HCT116 (cell line): ENCODE results near the gene BICDL2. TPM values are rescaled to one million over a fixed set of nuclear protein-coding genes. Genes with fewer than 3 reads are reported as not detected.

Experiments used
- ATAC-seq: fragments of 200-7000 bp; cut with Tn5 transposase; 2 replicates; pipeline ENCODE4 v1.9.1; 2020; ENCODE audit warnings: mild to moderate bottlenecking, moderate library complexity
- BruUV-seq: library from RNA; stranded (reverse); fragments of 400-500 nt; replicated peaks from 2 replicates; lab custom pipeline; 2021; lab: Mats Ljungman, UMichigan
- CTCF ChIA-PET: fragments of 300-600 bp; sonication (Branson Sonifier 250); formaldehyde crosslinking; loops from one replicate; lab custom pipeline; 2021; ENCODE audit warnings: antibody characterized with exemption; lab: Charles Lee
- POLR2A ChIA-PET: fragments of 300-600, 350-600 bp; sonication (Branson Sonifier 250); formaldehyde crosslinking; loops from one replicate; lab custom pipeline; 2021; ENCODE audit warnings: antibody characterized with exemption; lab: Charles Lee
- RAD21 ChIA-PET, 2 experiments: fragments of 300-600 bp; sonication (Branson Sonifier 250); formaldehyde crosslinking; loops; one replicate each; lab custom pipeline; 2023; ENCODE audit warnings: low total read pairs in 2 of 2; ENCODE audit not compliant: uncharacterized antibody in 2 of 2, unreplicated experiment in 2 of 2, low non-redundant PET in 1 of 2; lab: Charles Lee
- DNase-seq: peaks from one replicate; pipeline ENCODE4 v3.0.0-alpha.2; 2010; ENCODE audit warnings: low read depth, low spot score
- H2AFZ ChIP-seq: fragments of 200-600 bp; shearing (Covaris generic), sonication (generic); 2 replicates; pipeline ENCODE4 v1.6.1; 2017; ENCODE audit warnings: low read depth, mixed run types, mixed read lengths, antibody characterized with exemption, low read length; ENCODE audit not compliant: poor library complexity, severe bottlenecking
- H3K27ac ChIP-seq: 2 replicates; pipeline ENCODE4 v1.5.1; 2012; ENCODE audit warnings: low read depth, low read length
- H3K27me3 ChIP-seq: fragments of 200-600 bp; sonication (generic); 2 replicates; pipeline ENCODE4 v1.6.1; 2016; ENCODE audit warnings: mixed run types, low read length, mixed read lengths; ENCODE audit not compliant: insufficient read depth
- H3K36me3 ChIP-seq, 2 experiments: fragments of 200-500 bp in 1 of 2; fragments of 200-600 bp in 1 of 2; sonication (Bioruptor generic) in 1 of 2; sonication (generic) in 1 of 2; 2 replicates each; pipeline versions ENCODE4 v1.5.1 to v1.6.1; 2014 to 2016; ENCODE audit warnings: low read length in 2 of 2, inconsistent platforms in 1 of 2, mixed read lengths in 1 of 2, mixed run types in 1 of 2; ENCODE audit not compliant: insufficient read depth in 2 of 2, control insufficient read depth in 1 of 2
- H3K4me1 ChIP-seq, 2 experiments: fragments of 200-600 bp in 1 of 2; sonication (generic) in 1 of 2; 2 replicates each; pipeline versions ENCODE4 v1.5.1 to v1.6.1; 2012 to 2017; ENCODE audit warnings: low read length in 2 of 2, inconsistent platforms in 1 of 2, mild to moderate bottlenecking in 1 of 2, mixed read lengths in 1 of 2, mixed run types in 1 of 2, moderate library complexity in 1 of 2; ENCODE audit not compliant: insufficient read depth in 2 of 2, control insufficient read depth in 1 of 2
- H3K4me2 ChIP-seq: fragments of 200-600 bp; sonication (generic); 2 replicates; pipeline ENCODE4 v1.6.1; 2017; ENCODE audit warnings: mixed run types, low read length, mixed read lengths
- H3K4me3 ChIP-seq, 2 experiments: fragments of 200-600 bp in 1 of 2; sonication (generic) in 1 of 2; replicated peaks in 1 of 2; 2 replicates each; pipeline ENCODE4 v1.5.1; 2011 to 2016; ENCODE audit warnings: low read length in 2 of 2, control low read depth in 1 of 2, low read depth in 1 of 2, mild to moderate bottlenecking in 1 of 2, mixed read lengths in 1 of 2, mixed run types in 1 of 2
- H3K79me2 ChIP-seq: fragments of 200-600 bp; sonication (generic); 2 replicates; pipeline ENCODE4 v1.6.1; 2017; ENCODE audit warnings: mild to moderate bottlenecking, mixed run types, low read length, moderate library complexity, mixed read lengths; ENCODE audit not compliant: insufficient read depth
- H3K9ac ChIP-seq: fragments of 200-600 bp; sonication (generic); 2 replicates; pipeline ENCODE4 v1.6.1; 2016; ENCODE audit warnings: low read length, mixed read lengths
- H3K9me2 ChIP-seq: fragments of 200-600 bp; sonication (generic), shearing (Covaris generic); 2 replicates; pipeline ENCODE4 v1.6.1; 2017; ENCODE audit warnings: mixed run types, mild to moderate bottlenecking, moderate library complexity; ENCODE audit not compliant: insufficient read depth
- H3K9me3 ChIP-seq, 2 experiments: fragments of 200-500 bp in 1 of 2; fragments of 200-600 bp in 1 of 2; sonication (Bioruptor generic) in 1 of 2; sonication (generic) in 1 of 2; 2 replicates each; pipeline ENCODE4 v1.6.1; 2014 to 2017; ENCODE audit warnings: low read length in 2 of 2, mixed read lengths in 2 of 2, inconsistent platforms in 1 of 2, low read depth in 1 of 2, mild to moderate bottlenecking in 1 of 2, mixed run types in 1 of 2, moderate library complexity in 1 of 2; ENCODE audit not compliant: control insufficient read depth in 1 of 2, insufficient read depth in 1 of 2
- H4K20me1 ChIP-seq: fragments of 200-600 bp; sonication (generic), shearing (Covaris generic); 2 replicates; pipeline ENCODE4 v1.6.1; 2017; ENCODE audit warnings: mixed run types, mild to moderate bottlenecking, moderate library complexity; ENCODE audit not compliant: insufficient read depth
- CBX3 ChIP-seq: IDR thresholded peaks from 2 replicates; pipeline ENCODE4 v1.6.1; 2012; ENCODE audit warnings: low read depth
- EGR1 ChIP-seq: IDR thresholded peaks from 2 replicates; pipeline ENCODE4 v1.6.1; 2012; ENCODE audit warnings: low read depth
- EZH2phosphoT487 ChIP-seq: fragments of 200-600 bp; IDR thresholded peaks from 2 replicates; pipeline ENCODE4 v1.6.1; 2018; ENCODE audit warnings: antibody characterized with exemption, borderline replicate concordance
- POLR2A ChIP-seq: IDR thresholded peaks from 2 replicates; pipeline ENCODE4 v1.7.0; 2011; ENCODE audit warnings: borderline replicate concordance; ENCODE audit not compliant: insufficient read depth, insufficient read length; ENCODE audit errors: extremely low read depth
- POLR2AphosphoS5 ChIP-seq: IDR thresholded peaks from 2 replicates; pipeline ENCODE4 v1.6.1; 2011; ENCODE audit warnings: mild to moderate bottlenecking, low read depth, low read length, moderate library complexity
- RAD21 ChIP-seq: IDR thresholded peaks from 2 replicates; pipeline ENCODE4 v1.6.1; 2012; ENCODE audit warnings: low read depth, mild to moderate bottlenecking
- SIN3A ChIP-seq: IDR thresholded peaks from 2 replicates; pipeline ENCODE4 v1.6.1; 2012; ENCODE audit warnings: low read depth
- SP1 ChIP-seq: IDR thresholded peaks from 2 replicates; pipeline ENCODE4 v1.6.1; 2012; ENCODE audit warnings: low read depth
- TCF7L2 ChIP-seq: IDR thresholded peaks from 2 replicates; pipeline ENCODE4 v1.7.0; 2011; ENCODE audit warnings: borderline replicate concordance, inconsistent platforms; ENCODE audit not compliant: insufficient read depth, insufficient read length; ENCODE audit errors: extremely low read depth
- YY1 ChIP-seq: IDR thresholded peaks from 2 replicates; pipeline ENCODE4 v1.6.1; 2011; ENCODE audit warnings: low read length, low read depth, moderate library complexity, mild to moderate bottlenecking; ENCODE audit not compliant: insufficient replicate concordance; ENCODE audit errors: extremely low read depth
- intact Hi-C: fragments of 100-400 bp; cut with micrococcal nuclease; formaldehyde crosslinking; loops from 2 replicates; pipeline ENCODE4 v1.10.0; 2022
- total RNA-seq: library from RNA; stranded (reverse); gene quantifications from one replicate; pipeline ENCODE4 v1.2.1, GENCODE V29; 2021; ENCODE audit not compliant: unreplicated experiment
- TF ChIP-seq, protein P1 (sequence below): IDR thresholded peaks from 2 replicates; pipeline ENCODE4 v1.6.1; 2011; ENCODE audit warnings: mild to moderate bottlenecking, low read length, moderate library complexity; ENCODE audit not compliant: insufficient replicate concordance; ENCODE audit errors: extremely low read depth
- TF ChIP-seq, protein P2 (sequence below): IDR thresholded peaks from 2 replicates; pipeline ENCODE4 v1.6.1; 2012

The BICDL2 gene
- total RNA-seq, 1 experiment from 2014 or later, result 21.3 TPM

DNA sequence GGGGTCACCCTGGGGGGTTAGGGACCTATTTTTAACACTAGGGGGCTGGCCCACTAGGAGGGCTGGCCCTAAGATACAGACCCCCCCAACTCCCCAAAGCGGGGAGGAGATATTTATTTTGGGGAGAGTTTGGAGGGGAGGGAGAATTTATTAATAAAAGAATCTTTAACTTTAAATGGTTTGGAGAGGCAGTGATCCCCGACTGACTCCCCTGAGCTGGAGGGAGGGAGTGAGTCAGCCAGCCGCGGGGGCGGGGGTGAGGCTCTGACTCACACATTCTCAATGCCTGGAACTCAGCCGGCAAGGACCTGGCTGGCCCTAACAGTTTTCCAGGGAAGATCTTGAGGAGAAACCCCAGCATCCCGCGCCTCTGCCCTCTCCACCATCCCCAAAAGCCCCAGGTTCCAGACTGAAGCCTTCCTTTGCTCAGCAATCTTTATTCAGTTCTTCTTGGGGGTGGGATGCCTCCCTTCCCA lies 14.5 kb downstream of the BICDL2 start:
- Histone ChIP-seq H3K9me3 (no peaks in the 10 kb centered on the region), H3K27me3 (no peaks in the 10 kb centered on the region), H2AFZ (no peak overlapping the region), H3K36me3 (peaks cover 8 to 30% of the 10 kb centered on the region in 2 experiments; a peak in 2 of 4 replicates), H3K9ac (peak overlapping the region; percentile 99), H4K20me1 (no peaks in the 10 kb centered on the region), H3K9me2 (no peaks in the 10 kb centered on the region), H3K4me3 (peak overlapping the region; percentile 94 to 95), H3K79me2 (peaks cover 26% of the 10 kb centered on the region; the same call in 1 of the 2 replicates), H3K4me2 (peak overlapping the region; percentile 86), H3K4me1 (peaks cover 27 to 59% of the 10 kb centered on the region in 2 experiments), H3K27ac (peak overlapping the region; percentile 100)
- TF ChIP-seq TCF7L2, result no peak
- TF ChIP-seq, protein P1, sequence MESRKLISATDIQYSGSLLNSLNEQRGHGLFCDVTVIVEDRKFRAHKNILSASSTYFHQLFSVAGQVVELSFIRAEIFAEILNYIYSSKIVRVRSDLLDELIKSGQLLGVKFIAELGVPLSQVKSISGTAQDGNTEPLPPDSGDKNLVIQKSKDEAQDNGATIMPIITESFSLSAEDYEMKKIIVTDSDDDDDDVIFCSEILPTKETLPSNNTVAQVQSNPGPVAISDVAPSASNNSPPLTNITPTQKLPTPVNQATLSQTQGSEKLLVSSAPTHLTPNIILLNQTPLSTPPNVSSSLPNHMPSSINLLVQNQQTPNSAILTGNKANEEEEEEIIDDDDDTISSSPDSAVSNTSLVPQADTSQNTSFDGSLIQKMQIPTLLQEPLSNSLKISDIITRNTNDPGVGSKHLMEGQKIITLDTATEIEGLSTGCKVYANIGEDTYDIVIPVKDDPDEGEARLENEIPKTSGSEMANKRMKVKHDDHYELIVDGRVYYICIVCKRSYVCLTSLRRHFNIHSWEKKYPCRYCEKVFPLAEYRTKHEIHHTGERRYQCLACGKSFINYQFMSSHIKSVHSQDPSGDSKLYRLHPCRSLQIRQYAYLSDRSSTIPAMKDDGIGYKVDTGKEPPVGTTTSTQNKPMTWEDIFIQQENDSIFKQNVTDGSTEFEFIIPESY, result peak; percentile 11
- TF ChIP-seq EZH2phosphoT487, result no peak
- TF ChIP-seq YY1, result no peak
- no peak for TF ChIP-seq SP1
- no peak for TF ChIP-seq SIN3A
- TF ChIP-seq EGR1, result no peak
- TF ChIP-seq, protein P2, sequence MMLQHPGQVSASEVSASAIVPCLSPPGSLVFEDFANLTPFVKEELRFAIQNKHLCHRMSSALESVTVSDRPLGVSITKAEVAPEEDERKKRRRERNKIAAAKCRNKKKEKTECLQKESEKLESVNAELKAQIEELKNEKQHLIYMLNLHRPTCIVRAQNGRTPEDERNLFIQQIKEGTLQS, result no peak
- TF ChIP-seq POLR2A, result no peak
- no peak for TF ChIP-seq CBX3
- no peak for TF ChIP-seq RAD21
- peak; percentile 63 for TF ChIP-seq POLR2AphosphoS5
- CTCF ChIA-PET, result interaction anchor here (1.7 to 6.1 kb wide), 4 partner anchors 9 to 39 kb away, joined by 5 to 39 read pairs (median 13); no protein-coding TSS in a partner anchor
- POLR2A ChIA-PET, result interaction anchor here (1.3 to 8.2 kb wide), 12 partner anchors 8 to 867 kb away, joined by 4 to 188 read pairs (median 6); partner anchors contain the start of genes KREMEN2, PAQR4 and TRAF7
- intact Hi-C loops, result loop anchor here (5.0 kb wide), 2 partner anchors 40 to 865 kb away; partner anchors contain the start of genes PKMYT1 and TRAF7
- RAD21 ChIA-PET, result no interaction called here
- BruUV-seq, result no TSS peak
- DNase-seq (peak; percentile 82), ATAC-seq (peak; percentile 20)
